K562 (cell line): ENCODE data around the gene TSC22D3.

Source experiments
- JUN ChIP-seq, 2 experiments: sonication (generic) in 1 of 2; formaldehyde crosslinking in 1 of 2; IDR thresholded peaks; 2 replicates each; pipeline versions ENCODE4 v1.6.1 to v1.8.0; 2012 to 2022; ENCODE audit warnings: borderline replicate concordance in 2 of 2, mild to moderate bottlenecking in 2 of 2, improper control_type of control experiment in 1 of 2, low read depth in 1 of 2, low read length in 1 of 2, missing genetic modification reagents in 1 of 2
- MCM5 ChIP-seq: fragments of 450-650 bp; IDR thresholded peaks from 2 replicates; pipeline ENCODE4 v1.6.1; 2016; ENCODE audit warnings: low read depth
- MTA3 ChIP-seq: fragments of 450-650 bp; formaldehyde crosslinking; IDR thresholded peaks from 2 replicates; pipeline ENCODE4 v1.6.1; 2017; ENCODE audit warnings: mild to moderate bottlenecking, borderline replicate concordance
- PATZ1 ChIP-seq: fragments of 250-450 bp; sonication (Bioruptor Pico); IDR thresholded peaks from 2 replicates; pipeline ENCODE4 v1.5.0; 2020; ENCODE audit warnings: mild to moderate bottlenecking, borderline replicate concordance
- SRF ChIP-seq, 2 experiments: fragments of 250-450, 450-650 bp in 1 of 2; sonication (Bioruptor Pico) in 1 of 2; sonication (generic) in 1 of 2; formaldehyde crosslinking; IDR thresholded peaks; 2 replicates each; pipeline versions ENCODE4 v1.5.0 to v1.5.1; 2020 to 2022; ENCODE audit warnings: mild to moderate bottlenecking in 1 of 2, missing genetic modification reagents in 1 of 2
- ZNF23 ChIP-seq: fragments of 250-450 bp; sonication (Bioruptor Pico); IDR thresholded peaks from 2 replicates; pipeline ENCODE4 v1.4.0; 2020; ENCODE audit warnings: mild to moderate bottlenecking
- TF ChIP-seq, protein P1 (sequence below): fragments of 250-450 bp; sonication (Bioruptor Pico); IDR thresholded peaks from 2 replicates; pipeline ENCODE4 v1.5.0; 2020; ENCODE audit warnings: mild to moderate bottlenecking
- TF ChIP-seq, protein P2 (sequence below): sonication (generic); formaldehyde crosslinking; IDR thresholded peaks from 2 replicates; pipeline ENCODE4 v1.9.0; 2022; ENCODE audit warnings: mild to moderate bottlenecking, missing genetic modification reagents

GRCh38 chrX:107715331-107716117, 60.1 kb downstream of the TSC22D3 start:
- TF ChIP-seq PATZ1 (CRISPR knock-in tag), result no peak
- no peak for TF ChIP-seq SRF (CRISPR knock-in tag; IDR thresholded peaks at IDR 0.05)
- TF ChIP-seq, protein P1, sequence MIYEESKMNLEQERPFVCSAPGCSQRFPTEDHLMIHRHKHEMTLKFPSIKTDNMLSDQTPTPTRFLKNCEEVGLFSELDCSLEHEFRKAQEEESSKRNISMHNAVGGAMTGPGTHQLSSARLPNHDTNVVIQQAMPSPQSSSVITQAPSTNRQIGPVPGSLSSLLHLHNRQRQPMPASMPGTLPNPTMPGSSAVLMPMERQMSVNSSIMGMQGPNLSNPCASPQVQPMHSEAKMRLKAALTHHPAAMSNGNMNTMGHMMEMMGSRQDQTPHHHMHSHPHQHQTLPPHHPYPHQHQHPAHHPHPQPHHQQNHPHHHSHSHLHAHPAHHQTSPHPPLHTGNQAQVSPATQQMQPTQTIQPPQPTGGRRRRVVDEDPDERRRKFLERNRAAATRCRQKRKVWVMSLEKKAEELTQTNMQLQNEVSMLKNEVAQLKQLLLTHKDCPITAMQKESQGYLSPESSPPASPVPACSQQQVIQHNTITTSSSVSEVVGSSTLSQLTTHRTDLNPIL, result no peak
- TF ChIP-seq, protein P2, sequence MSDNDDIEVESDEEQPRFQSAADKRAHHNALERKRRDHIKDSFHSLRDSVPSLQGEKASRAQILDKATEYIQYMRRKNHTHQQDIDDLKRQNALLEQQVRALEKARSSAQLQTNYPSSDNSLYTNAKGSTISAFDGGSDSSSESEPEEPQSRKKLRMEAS (CRISPR knock-in tag), result no peak
- no peak for TF ChIP-seq JUN (IDR thresholded peaks at IDR 0.05; ENCODE audit: borderline replicate concordance, low read depth, low read length)
- no peak for TF ChIP-seq JUN (CRISPR knock-in tag; IDR thresholded peaks at IDR 0.05; ENCODE audit: borderline replicate concordance)
- TF ChIP-seq MTA3, result no peak
- no peak for TF ChIP-seq MCM5
- TF ChIP-seq ZNF23 (CRISPR knock-in tag), result no peak
